DOHH2 (cell line): ENCODE results near the gene KDM3A.

Experiments used
- H3F3A ChIP-seq: fragments of 200-600 bp; sonication (generic), shearing (Covaris generic); 2 replicates; pipeline ENCODE4 v1.6.0; 2016; ENCODE audit warnings: antibody characterized with exemption, mild to moderate bottlenecking; ENCODE audit not compliant: control insufficient read depth, insufficient read depth
- H3K27ac ChIP-seq: fragments of 200-600 bp; sonication (generic); 2 replicates; pipeline ENCODE4 v1.5.1; 2014; ENCODE audit warnings: low read depth, mild to moderate bottlenecking, low read length, moderate library complexity
- H3K27me3 ChIP-seq: fragments of 200-600 bp; sonication (generic); 2 replicates; pipeline ENCODE4 v1.6.1; 2014; ENCODE audit warnings: mild to moderate bottlenecking, low read length, mixed read lengths; ENCODE audit not compliant: control insufficient read depth
- H3K36me3 ChIP-seq: fragments of 200-600 bp; sonication (generic); 2 replicates; pipeline ENCODE4 v1.6.1; 2014; ENCODE audit warnings: mild to moderate bottlenecking, low read length, moderate library complexity, mixed read lengths; ENCODE audit not compliant: control insufficient read depth
- H3K4me1 ChIP-seq: fragments of 200-600 bp; sonication (generic); 2 replicates; pipeline ENCODE4 v1.6.1; 2014; ENCODE audit warnings: mild to moderate bottlenecking, low read length, mixed read lengths; ENCODE audit not compliant: control insufficient read depth
- H3K4me2 ChIP-seq: fragments of 200-600 bp; sonication (generic); 2 replicates; pipeline ENCODE4 v1.6.0; 2014; ENCODE audit warnings: mild to moderate bottlenecking, low read length, moderate library complexity
- H3K4me3 ChIP-seq: fragments of 200-600 bp; sonication (generic); 2 replicates; pipeline ENCODE4 v1.5.1; 2014; ENCODE audit warnings: mild to moderate bottlenecking, low read length, mixed read lengths
- H3K79me2 ChIP-seq: fragments of 200-600 bp; sonication (generic); 2 replicates; pipeline ENCODE4 v1.6.1; 2014; ENCODE audit warnings: mild to moderate bottlenecking, low read length, mixed read lengths; ENCODE audit not compliant: control insufficient read depth
- H3K9me2 ChIP-seq: fragments of 200-600 bp; sonication (generic); replicated peaks from 2 replicates; pipeline ENCODE4 v1.6.1; 2014; ENCODE audit warnings: mild to moderate bottlenecking, low read length, mixed read lengths; ENCODE audit not compliant: control insufficient read depth
- H3K9me3 ChIP-seq: fragments of 200-600 bp; sonication (generic); 2 replicates; pipeline ENCODE4 v1.6.1; 2014; ENCODE audit warnings: antibody characterized with exemption, low read length, mixed read lengths; ENCODE audit not compliant: control insufficient read depth, insufficient read depth
- H4K20me1 ChIP-seq: fragments of 200-600 bp; sonication (generic); 2 replicates; pipeline ENCODE4 v1.6.0; 2014; ENCODE audit warnings: low read depth, mild to moderate bottlenecking, antibody characterized with exemption, low read length, moderate library complexity; ENCODE audit not compliant: control insufficient read depth, insufficient read depth
- EZH2phosphoT487 ChIP-seq: fragments of 200-600 bp; sonication (generic); IDR thresholded peaks from 2 replicates; pipeline ENCODE4 v1.6.1; 2017; ENCODE audit warnings: borderline replicate concordance, mild to moderate bottlenecking, antibody characterized with exemption, low read length, moderate library complexity, mixed read lengths
- TF ChIP-seq, protein P1 (sequence below): fragments of 200-600 bp; sonication (generic); IDR thresholded peaks from one replicate; pipeline ENCODE4 v1.5.1; 2014; ENCODE audit warnings: antibody characterized with exemption, mild to moderate bottlenecking, low read depth, low read length; ENCODE audit not compliant: poor library complexity, severe bottlenecking

The KDM3A gene, protein sequence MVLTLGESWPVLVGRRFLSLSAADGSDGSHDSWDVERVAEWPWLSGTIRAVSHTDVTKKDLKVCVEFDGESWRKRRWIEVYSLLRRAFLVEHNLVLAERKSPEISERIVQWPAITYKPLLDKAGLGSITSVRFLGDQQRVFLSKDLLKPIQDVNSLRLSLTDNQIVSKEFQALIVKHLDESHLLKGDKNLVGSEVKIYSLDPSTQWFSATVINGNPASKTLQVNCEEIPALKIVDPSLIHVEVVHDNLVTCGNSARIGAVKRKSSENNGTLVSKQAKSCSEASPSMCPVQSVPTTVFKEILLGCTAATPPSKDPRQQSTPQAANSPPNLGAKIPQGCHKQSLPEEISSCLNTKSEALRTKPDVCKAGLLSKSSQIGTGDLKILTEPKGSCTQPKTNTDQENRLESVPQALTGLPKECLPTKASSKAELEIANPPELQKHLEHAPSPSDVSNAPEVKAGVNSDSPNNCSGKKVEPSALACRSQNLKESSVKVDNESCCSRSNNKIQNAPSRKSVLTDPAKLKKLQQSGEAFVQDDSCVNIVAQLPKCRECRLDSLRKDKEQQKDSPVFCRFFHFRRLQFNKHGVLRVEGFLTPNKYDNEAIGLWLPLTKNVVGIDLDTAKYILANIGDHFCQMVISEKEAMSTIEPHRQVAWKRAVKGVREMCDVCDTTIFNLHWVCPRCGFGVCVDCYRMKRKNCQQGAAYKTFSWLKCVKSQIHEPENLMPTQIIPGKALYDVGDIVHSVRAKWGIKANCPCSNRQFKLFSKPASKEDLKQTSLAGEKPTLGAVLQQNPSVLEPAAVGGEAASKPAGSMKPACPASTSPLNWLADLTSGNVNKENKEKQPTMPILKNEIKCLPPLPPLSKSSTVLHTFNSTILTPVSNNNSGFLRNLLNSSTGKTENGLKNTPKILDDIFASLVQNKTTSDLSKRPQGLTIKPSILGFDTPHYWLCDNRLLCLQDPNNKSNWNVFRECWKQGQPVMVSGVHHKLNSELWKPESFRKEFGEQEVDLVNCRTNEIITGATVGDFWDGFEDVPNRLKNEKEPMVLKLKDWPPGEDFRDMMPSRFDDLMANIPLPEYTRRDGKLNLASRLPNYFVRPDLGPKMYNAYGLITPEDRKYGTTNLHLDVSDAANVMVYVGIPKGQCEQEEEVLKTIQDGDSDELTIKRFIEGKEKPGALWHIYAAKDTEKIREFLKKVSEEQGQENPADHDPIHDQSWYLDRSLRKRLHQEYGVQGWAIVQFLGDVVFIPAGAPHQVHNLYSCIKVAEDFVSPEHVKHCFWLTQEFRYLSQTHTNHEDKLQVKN (N-terminal part only)

DNA sequence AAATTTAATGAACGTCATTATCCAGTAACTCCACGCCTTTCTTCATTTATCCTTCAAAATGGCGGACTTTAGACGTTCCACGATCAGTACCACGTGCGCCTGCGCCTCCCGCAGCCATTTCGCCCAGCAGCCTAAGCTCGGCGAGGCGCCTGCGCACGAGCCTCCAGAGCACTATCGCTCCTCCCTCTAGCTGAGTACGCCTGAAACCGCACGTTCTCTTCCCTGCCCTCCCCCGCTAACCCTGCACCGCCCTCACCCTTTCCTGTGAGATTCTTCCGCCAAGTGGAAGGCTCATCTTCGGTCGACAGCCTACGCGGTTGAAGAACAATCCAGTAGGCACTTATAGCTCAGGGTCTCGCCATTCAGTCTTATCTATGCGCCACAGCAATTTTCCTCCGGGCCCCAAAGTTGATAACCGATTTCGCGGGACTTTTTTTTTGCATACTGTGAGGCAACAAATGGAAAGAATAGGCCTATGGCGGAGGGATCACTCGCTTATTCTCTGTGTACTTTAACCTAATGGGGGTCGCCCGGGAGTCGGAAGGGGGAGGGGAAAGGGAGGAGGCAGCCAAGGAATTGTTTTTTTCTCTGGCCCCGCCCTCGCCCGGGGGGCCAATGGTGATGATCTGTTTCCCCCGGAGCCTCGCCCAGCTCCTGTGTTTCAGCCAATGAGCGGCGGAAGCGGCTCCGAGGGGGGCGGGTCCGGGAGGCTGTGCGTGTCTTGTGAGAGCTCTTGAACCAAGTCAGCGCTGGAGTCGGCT, at the start of gene KDM3A:
TSS of gene KDM3A (plus strand) at position 741 of the 761 bp plus-strand sequence. CDS start 677 bp downstream, outside the sequence.
- TF ChIP-seq EZH2phosphoT487: no peak
- TF ChIP-seq, protein P1, sequence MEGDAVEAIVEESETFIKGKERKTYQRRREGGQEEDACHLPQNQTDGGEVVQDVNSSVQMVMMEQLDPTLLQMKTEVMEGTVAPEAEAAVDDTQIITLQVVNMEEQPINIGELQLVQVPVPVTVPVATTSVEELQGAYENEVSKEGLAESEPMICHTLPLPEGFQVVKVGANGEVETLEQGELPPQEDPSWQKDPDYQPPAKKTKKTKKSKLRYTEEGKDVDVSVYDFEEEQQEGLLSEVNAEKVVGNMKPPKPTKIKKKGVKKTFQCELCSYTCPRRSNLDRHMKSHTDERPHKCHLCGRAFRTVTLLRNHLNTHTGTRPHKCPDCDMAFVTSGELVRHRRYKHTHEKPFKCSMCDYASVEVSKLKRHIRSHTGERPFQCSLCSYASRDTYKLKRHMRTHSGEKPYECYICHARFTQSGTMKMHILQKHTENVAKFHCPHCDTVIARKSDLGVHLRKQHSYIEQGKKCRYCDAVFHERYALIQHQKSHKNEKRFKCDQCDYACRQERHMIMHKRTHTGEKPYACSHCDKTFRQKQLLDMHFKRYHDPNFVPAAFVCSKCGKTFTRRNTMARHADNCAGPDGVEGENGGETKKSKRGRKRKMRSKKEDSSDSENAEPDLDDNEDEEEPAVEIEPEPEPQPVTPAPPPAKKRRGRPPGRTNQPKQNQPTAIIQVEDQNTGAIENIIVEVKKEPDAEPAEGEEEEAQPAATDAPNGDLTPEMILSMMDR: no peak
- Histone ChIP-seq H3K9me3 (peaks cover 27% of the 10 kb centered on the region), H3K4me2 (peak within 1 kb of the TSS; percentile 97), H3K27ac (peak within 1 kb of the TSS; percentile 91), H4K20me1 (peaks cover 12% of the 10 kb centered on the region), H3K79me2 (peaks cover 40% of the 10 kb centered on the region), H3K9me2 (no peaks in the 10 kb centered on the region), H3K27me3 (no peaks in the 10 kb centered on the region), H3K4me3 (peak within 1 kb of the TSS; percentile 97), H3F3A (peaks cover 11% of the 10 kb centered on the region), H3K4me1 (peaks cover 25% of the 10 kb centered on the region), H3K36me3 (peaks cover 43% of the 10 kb centered on the region)

DNA sequence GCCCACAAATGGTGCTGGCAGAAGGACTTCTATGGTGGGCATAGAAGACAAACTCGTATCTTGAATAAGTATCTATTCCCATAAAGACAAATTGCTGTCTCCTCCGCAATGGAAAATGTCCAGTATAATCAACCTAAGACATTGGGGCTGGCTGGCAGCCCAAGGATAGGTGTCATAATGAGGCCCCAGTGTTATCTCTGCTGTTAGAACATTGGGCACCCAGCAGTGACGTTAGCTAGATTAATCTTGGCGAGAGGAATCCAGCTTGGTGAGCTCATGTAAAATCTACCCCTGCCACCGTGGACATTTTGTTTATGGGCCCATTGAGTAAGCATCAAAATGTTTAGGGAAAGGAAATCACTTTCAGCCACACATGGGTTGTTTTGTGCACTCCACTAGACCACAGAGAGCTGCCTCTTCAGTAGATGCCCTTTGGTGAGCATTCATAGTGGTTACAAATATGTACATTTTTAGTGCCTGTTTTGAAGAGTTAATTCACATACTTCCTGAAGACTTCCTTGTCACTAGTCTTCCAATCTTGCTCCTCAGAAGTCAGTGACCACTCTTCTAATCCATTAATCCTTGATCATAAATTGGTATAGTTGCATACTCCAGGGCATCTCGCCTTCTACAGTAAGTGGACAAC, 48.2 kb upstream of the KDM3A start:
- no peak overlapping the region for H3K4me2 ChIP-seq
- H3K36me3 ChIP-seq: no peaks in the 10 kb centered on the region
- H3K9me2 ChIP-seq: no peaks in the 10 kb centered on the region
- H3K79me2 ChIP-seq: no peaks in the 10 kb centered on the region
- H3F3A ChIP-seq: no peaks in the 10 kb centered on the region
- no peaks in the 10 kb centered on the region for H3K27me3 ChIP-seq
- no peaks in the 10 kb centered on the region for H4K20me1 ChIP-seq
- TF ChIP-seq, protein P1: no peak
- no peak for TF ChIP-seq EZH2phosphoT487
- H3K9me3 ChIP-seq: no peaks in the 10 kb centered on the region
- no peak overlapping the region for H3K27ac ChIP-seq
- no peak overlapping the region for H3K4me3 ChIP-seq
- peaks cover 31% of the 10 kb centered on the region for H3K4me1 ChIP-seq
